SK-MEL-5 (cell line): ENCODE data around the gene ZBTB2. TPM values are rescaled to one million over a fixed set of nuclear protein-coding genes. Genes with fewer than 3 reads are reported as not detected.
A peak's percentile ranks its signal among the peaks of the same experiment; 100 is the strongest.
"Not testable (repeated sequence)": the region's sequence is repeated elsewhere in the genome, so short reads cannot be mapped to it uniquely, and the experiment has no call there.

Experiments
- DNase-seq: peaks from one replicate; pipeline ENCODE4 v3.0.0-alpha.2; 2016; ENCODE audit warnings: low read depth, low spot score
- in situ Hi-C: cut with HindIII; loops from 2 replicates; pipeline ENCODE4 v1.10.0; 2016; ENCODE audit warnings: low sequenced_read_pairs, high pct_unique_total_duplicates, low pct_unique_long_range_greater_than_20kb
- total RNA-seq: library from RNA; depleted of rRNA; stranded (reverse); fragments of >200 nt; shearing (Covaris generic); gene quantifications from 2 replicates; pipeline ENCODE4 v1.2.3, GENCODE V29; 2014

The ZBTB2 gene
- total RNA-seq, 1 experiment from 2014 or later = 17.7 TPM

DNA sequence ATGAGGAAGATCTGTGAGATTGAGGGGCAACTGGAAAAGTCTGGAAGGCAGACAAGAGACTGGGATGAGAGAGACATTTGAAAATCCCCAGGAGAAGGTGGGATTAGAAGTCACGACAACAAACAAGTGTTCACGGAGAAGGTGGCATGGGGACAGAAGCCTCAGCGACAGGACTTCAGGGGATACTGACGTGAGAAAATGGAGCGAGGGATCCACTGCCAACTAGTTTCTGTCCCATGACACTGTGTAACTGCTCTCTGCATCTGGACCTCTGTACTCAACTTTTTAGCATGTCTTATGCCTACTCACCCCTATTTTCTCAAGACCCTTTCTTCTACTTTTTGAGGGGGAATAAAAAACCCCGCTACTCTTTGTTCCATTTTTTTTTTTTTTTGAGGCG lies 18.3 kb upstream of the ZBTB2 start:
- in situ Hi-C loops = no loop called here
- DNase-seq = no peak

DNA sequence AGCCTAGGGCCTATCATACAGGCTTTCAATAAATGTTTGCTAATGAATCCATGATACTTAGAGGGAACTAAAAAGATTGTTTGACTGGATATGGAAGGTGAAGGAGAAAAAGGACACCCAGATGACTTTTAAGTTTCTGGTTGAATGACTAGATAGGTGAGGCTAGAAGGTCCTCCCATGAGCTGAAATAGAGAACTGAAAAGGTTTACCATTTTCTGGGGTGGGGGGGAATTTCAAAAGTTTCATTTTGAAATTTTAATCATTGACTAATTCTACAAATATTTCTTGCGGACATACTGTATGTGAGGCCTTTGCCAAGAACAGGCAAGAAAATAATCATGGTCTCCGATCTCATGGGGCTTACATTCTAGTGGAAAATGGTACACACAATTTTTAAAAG lies 17.9 kb upstream of the ZBTB2 start:
- in situ Hi-C loops = no loop called here
- DNase-seq = no peak

DNA sequence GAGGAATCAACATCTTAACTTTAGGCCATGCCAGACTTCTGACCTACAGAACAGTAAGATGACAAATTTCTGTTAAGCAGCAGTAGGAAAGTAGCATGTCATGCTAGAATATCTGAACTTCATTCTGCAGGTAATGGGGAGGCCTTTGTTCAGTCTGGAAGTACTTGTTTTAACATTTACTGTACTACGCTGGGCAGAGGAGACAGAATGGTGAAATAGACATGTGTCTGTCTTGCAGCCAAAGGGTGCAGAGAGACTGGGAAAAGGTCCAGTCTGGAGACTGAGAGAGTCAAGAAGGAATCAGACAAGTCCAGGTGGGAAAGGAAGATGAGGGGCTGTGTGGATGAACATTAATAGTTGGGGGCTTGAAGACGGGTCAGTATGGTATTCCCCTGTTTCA lies 17.5 kb upstream of the ZBTB2 start:
- DNase-seq = no peak
- in situ Hi-C loops = no loop called here

DNA sequence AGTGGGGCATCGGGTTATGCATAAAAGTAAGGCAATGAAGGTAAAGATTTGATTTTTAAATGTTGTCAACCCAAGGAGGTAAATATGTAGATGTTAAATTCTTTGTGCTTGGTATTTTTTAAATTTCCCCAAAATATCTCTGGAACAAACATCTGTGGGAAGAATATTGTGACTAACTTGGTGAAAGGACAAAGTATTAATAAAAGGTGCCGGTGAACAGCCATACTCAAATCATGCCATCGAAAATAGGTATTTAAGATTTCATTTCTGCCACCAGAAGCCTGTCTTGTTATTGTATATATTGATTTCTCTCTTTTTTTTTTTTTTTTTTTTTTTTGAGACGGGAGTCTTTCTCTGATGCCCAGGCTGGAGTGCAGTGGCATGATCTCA lies 12.6 kb upstream of the ZBTB2 start:
- DNase-seq = no peak
- in situ Hi-C loops = no loop called here

DNA sequence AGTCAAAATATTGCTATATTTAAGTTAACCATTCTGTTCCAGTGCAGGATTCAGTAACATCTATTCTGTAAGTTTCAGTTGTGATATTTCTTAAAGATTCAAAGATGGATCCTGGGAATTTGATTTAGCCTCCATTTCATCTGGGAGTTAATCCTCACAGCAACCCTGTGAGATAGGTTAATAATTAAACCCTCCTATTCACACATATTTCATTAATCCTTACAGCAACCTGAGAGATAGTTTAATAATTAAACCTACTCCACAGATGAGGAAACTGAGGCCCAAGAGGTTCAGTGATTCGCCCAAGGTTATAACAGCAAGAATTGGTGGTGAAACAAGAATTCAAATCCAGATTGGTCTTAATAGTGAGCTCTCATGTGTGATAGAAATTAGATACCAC lies 10.9 kb upstream of the ZBTB2 start:
- in situ Hi-C loops = no loop called here
- no peak for DNase-seq

DNA sequence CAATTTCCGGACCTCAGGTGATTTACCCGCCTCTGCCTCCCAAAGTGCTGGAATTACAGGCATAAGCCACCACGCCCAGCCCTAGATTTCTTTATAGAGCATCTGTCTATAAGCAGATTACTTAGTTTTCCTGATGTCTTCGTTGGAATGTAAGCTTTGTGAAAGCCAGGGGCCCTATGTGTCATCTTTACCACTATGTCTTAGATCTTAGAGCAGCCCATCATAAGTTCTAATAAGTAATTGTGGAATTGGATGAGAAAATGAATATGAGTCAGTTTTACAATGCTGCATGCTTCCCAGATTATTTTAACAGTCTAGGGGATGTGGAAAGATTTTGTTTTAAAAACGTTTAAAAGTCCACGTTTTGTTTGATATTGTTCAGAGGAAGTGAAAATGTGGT lies 9.1 kb upstream of the ZBTB2 start:
- in situ Hi-C loops = no loop called here

DNA sequence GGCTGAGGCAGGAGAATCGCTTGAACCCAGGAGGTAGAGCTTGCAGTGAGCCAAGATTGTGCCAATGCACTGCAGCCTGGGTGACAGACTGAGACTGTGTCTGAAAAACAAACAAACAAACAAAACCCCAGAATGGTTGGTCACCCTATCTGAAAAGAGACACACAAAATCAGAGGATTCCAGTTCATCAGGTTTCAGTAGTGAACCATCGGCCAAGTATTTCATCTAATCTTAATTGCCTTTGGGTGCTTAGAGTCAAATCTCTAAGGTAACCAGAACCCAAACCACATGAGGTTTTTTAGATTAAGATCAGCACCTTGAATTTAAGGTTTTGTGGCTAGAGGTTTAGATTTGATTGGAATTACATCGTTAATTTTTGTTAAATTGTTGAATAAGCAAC lies 8.3 kb upstream of the ZBTB2 start:
- DNase-seq = no peak
- in situ Hi-C loops = no loop called here

More for the DNA sequence above, 9.1 kb upstream of the ZBTB2 start:
- no peak for DNase-seq

DNA sequence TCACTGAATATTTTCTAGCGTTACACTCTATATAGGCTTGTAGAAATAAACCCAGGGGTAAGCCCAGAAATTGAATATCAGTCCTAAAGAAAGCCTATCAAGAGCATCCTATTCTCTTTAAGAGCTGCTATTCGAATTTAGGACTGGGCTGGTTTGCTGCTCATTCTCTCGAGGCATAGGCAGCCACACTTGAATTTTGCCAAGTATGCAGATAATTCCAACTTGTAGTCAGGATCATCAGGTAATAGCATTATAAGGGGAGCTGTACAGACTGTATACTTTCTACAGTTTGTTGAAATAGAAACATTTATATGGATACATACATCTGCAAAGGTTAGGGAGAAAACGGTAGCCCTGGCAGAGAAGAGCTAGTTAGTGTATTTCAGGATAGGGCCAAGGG lies 2.1 kb upstream of the ZBTB2 start:
- no peak for DNase-seq
- in situ Hi-C loops = no loop called here

DNA sequence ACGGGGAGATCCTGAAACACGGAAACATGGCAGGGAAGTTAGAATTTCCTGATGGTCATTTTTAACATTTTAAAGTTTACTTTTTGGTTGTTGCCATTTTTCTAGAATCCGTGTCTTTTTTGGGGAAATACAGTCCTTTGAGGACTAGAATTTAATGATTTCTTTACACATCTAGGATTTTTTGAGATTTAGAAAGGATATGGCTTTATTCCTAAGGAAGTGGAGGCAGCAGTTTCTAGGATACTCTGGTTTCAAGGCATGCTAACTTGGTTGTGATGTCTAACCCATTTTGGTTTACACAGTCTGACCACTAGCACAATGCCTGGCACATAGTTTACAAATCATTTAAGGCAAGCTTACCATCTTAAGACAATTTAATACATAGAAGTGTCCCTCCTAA lies 1.1 kb upstream of the ZBTB2 start:
- DNase-seq = no peak
- in situ Hi-C loops = no loop called here

DNA sequence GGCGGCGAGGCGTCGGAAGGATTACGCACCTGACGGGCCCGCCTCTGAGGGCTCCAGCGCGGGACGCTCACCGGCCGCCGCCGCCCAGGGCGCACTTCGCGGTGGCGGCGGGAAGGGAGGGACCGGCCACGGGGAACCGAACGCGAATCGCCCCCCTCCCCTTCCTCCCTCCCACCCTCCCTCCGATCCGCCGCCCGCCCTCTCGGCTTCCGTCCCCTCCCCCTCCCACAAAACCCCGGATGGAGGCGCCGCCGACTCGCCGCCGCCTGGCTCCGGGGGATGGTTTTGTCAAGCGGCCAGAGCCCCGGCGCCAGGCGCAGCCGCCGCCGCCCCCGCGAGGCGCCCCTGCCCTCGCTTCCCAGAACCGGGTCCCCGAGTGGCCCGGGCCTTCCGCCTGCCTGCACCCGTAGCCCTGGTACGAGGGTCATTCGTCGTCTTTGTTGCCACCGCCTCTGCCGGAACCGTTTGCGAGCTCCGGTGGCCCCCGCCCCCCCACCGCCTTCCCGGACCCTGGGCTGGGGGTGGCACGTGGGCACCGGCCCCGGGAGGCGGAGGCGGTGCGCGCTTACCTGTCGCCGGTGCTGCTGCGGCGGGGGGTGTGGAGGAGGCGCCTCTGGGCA lies 398 bp downstream of the ZBTB2 start:
- peak; percentile 70 for DNase-seq
- in situ Hi-C loops = no loop called here

DNA sequence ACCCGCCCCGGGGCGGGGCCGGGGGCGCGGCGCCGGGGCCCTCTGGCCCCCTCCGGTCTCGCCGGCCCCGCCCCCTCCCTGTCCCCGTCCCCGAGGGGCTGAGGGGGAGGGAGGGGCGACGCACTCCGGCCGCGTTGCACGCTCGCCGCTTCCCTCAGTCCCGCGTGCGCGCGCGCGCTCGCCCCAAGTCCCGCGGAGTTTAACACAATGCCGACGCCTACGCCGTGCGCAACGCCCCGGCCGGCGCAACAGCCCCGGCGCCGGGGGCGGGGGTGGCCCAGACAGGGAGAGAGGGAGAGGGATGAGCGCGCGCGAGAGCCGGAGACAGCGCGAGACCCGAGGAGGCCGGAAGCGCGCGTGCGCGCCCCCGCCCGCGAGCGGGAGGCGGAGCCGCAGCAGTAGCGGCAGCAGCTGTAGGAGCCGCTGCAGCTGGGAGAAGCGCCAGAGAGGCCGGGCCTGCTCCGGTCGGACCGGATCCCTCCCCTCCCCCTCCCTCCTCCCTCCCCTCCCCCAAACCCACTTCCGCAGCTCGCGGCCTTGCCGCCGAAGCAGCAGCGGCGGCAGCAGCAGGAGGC lies 996 bp downstream of the ZBTB2 start:
- in situ Hi-C loops = no loop called here
- peak; percentile 97 for DNase-seq

DNA sequence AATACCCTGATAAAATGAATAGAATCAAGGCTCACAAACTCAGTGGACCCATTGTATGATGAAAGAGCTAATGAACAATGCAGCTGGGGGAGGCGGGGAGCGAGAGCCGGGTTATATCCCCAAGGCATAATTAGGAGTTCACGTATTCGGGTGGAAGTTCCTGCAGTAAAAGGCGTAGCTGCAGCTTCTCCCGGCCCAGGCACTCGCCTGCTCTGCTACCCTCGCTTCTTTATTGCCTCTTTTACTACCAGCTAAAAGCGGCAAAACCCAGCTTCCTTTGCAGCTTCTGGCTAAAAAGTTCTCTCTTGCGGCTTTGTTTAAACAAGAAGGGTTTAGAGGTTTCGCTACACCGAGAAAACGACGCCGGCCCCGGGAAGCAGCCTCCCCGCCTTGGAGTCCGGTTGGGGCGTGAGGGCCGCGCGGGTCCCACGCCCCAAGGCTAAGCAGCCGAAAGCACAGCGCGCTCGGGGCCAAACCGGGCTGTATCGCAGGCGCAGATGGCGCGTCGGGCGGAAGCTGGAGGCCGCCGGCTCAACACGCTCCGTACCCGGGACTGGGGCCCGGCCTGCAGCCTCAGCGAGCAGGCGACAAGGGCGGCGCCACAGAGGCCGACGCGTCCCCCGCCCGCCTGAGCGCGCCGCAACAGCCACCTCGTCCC lies 1.6 kb downstream of the ZBTB2 start:
- in situ Hi-C loops = no loop called here

DNA sequence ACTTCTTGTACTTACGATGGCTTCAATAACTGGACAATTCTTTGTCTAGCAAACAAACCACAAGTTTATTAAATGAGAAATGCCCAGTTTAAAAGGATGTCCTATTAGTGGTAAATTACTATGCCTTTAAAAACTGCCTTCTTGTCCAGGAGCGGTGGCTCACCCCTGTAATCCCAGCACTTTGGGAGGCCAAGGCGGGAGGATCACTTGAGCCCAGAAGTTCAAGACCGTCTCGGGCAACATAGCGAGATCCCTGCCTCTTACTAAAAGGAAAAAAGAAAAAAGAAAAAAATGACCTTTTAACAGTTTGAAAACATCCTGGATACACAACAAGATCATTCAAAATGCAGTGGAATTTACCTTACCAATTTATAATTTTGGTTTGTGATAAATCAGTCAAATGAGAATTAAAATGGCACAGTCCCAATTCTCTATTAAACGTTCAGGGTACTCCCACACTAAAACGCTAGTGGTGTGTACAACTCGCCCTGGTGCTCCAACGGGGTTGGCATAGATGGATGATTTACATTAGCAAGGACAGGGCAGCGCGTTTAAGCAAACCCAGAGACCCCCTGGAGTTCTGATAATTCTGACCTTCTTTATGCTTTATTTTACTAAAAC lies 2.3 kb downstream of the ZBTB2 start:
- DNase-seq = no peak
- in situ Hi-C loops = no loop called here

More for the DNA sequence above, 1.6 kb downstream of the ZBTB2 start:
- peak; percentile 81 for DNase-seq

DNA sequence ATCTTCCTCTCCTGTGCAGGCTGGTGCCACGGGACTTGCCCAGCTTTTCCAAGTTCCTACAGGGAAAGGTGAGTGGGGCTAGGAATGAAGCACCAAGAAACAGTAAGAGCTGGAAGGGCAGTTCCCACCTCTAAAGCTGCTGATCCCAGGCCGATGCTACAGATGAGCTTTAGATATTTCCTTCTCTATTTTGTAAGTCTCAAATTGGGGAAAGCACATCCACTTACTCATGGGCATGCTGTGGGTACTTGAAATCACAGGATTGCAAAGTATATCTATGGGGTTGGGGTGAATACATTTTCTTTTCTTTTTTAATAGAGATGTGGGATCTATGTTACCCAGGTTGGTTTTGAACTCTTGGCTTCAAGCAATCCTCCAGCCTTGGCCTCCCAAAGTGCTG lies 3.1 kb downstream of the ZBTB2 start:
- in situ Hi-C loops = no loop called here
- DNase-seq = no peak

DNA sequence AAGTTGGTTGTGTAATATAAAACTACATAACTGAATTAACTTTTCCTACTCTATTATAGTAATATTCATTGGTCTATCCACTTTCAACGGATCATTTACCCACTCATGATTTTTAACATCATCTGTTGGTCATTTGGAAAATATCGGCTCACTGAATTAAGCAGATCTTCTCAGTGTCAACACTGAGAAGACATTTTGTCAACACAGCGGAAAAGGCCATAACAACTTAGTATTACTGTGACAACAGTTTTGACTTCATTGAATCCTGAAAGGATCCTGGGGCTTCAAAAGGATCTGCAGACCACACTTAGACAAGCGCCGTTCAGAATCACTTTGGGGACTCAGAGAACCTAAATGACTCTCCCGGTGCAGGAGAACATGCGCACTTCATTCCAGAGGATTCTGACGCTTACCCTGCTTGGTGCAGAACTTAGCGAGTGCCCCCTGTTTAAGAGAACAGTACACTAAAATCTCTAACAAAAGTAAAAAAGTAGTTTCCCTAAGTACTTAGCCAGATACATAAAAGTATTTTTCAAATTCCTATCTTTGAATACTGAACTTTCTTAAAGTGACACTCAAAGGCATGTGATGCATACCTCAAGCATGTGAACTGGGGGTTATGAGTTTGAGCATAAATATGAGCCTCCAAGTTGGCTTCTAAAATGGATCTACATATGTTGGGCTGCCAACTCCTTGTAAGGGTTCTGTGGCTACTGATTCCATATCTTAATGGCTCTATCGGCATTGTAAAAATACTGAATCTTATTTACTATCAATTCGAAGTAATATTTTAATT lies 4.0 kb downstream of the ZBTB2 start:
- no peak for DNase-seq
- in situ Hi-C loops = no loop called here

DNA sequence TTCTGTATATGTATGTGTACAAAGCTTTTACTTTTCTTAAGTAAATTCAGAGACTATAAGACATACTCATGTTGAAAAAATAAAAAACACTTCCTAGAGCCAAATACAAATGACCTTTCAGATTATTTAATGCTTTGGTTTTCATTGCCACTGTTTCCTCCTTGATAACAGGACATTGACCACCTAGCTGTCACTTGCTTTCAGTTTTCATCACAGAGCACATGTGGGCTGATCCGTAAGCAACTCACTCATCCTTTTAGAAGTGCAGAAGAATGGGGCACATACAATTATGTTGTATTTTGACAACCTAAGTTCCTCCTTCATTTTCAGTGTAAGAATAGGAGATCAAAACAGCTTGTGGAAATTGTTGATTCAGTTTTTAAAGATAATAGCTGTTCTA lies 6.2 kb downstream of the ZBTB2 start:
- DNase-seq = no peak
- in situ Hi-C loops = no loop called here

DNA sequence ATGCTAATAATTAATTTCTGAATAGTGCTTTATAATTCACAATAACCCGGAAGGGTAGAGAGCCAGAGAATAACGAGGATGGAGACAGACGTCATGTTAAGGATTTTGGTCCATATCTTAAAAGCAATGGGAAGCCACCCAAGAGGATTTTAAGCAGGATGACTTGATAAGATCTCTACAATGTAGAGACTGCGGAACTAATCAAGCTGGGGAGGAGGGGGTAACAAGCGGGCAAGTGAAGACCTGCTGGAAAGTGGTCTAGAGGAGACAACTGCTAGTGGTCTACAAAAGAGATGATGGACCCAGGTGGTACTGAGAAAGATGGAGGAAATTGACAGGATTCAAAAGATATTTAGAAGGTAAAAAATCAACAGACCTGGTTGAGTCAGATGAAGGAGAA lies 7.2 kb downstream of the ZBTB2 start:
- no peak for DNase-seq
- in situ Hi-C loops = no loop called here

DNA sequence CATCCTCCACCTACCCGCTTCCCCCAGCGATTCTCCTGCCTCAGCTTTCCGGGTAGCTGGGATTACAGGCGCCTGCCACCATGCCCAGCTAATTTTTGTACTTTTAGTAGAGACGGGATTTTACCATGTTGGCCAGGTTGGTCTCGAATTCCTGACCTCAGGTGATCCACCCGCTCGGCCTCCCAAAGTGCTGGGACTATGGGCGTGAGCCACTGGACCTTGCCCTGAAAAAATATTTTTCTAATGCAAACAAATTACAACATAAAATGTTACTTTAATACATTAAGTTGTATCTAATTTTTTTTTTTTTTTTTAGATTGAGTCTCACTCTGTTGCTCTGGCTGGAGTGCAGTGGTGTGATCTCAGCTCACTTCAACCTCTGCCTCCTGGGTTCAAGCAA lies 8.7 kb downstream of the ZBTB2 start:
- DNase-seq, in situ Hi-C loops: not testable (repeated sequence)
